Measurements from ENCODE around the gene PPP1R1C.

The PPP1R1C gene

GRCh38 chr2:181985632-181986205, at the start of gene PPP1R1C:
PPP1R1C (plus strand) TSS chr2:181985853; CDS start chr2:181986111, 258 bp downstream.
- in situ Hi-C loops (cut with MboI; ENCODE audit: low sequenced_read_pairs): no loop called here

- in situ Hi-C loops (cut with MboI; ENCODE audit: low sequenced_read_pairs): no loop called here
These were observed 48.2 kb upstream of the PPP1R1C start for GRCh38 chr2:181937473-181937872.

- in situ Hi-C loops (cut with MboI; ENCODE audit: low sequenced_read_pairs): no loop called here
These were observed 42.1 kb upstream of the PPP1R1C start for GRCh38 chr2:181943411-181944124.

- in situ Hi-C loops (cut with MboI; ENCODE audit: low sequenced_read_pairs): no loop called here
These were observed 41.3 kb upstream of the PPP1R1C start for GRCh38 chr2:181944164-181944913.

GRCh38 chr2:181944914-181945291, 40.8 kb upstream of the PPP1R1C start:
- in situ Hi-C loops (cut with MboI; ENCODE audit: low sequenced_read_pairs): no loop called here

GRCh38 chr2:181946444-181947127, 39.1 kb upstream of the PPP1R1C start:
- in situ Hi-C loops (cut with MboI; ENCODE audit: low sequenced_read_pairs): no loop called here

- in situ Hi-C loops (cut with MboI; ENCODE audit: low sequenced_read_pairs): no loop called here
These were observed 38.4 kb upstream of the PPP1R1C start for GRCh38 chr2:181947273-181947672.

- in situ Hi-C loops (cut with MboI; ENCODE audit: low sequenced_read_pairs): no loop called here
These were observed 37.4 kb upstream of the PPP1R1C start for GRCh38 chr2:181948227-181948626.

- in situ Hi-C loops (cut with MboI; ENCODE audit: low sequenced_read_pairs): no loop called here
These were observed 36.6 kb upstream of the PPP1R1C start for GRCh38 chr2:181949047-181949446.

GRCh38 chr2:181952404-181953226, 33.0 kb upstream of the PPP1R1C start:
- in situ Hi-C loops (cut with MboI; ENCODE audit: low sequenced_read_pairs): loop anchor here (25.0 kb wide), 1 partner anchor 215 kb away; no protein-coding TSS in a partner anchor

GRCh38 chr2:181953881-181954537, 31.6 kb upstream of the PPP1R1C start:
- in situ Hi-C loops (cut with MboI; ENCODE audit: low sequenced_read_pairs): loop anchor here (25.0 kb wide), 1 partner anchor 217 kb away; no protein-coding TSS in a partner anchor

- in situ Hi-C loops (cut with MboI; ENCODE audit: low sequenced_read_pairs): loop anchor here (25.0 kb wide), 1 partner anchor 217 kb away; no protein-coding TSS in a partner anchor
These were observed 31.1 kb upstream of the PPP1R1C start for GRCh38 chr2:181954538-181954883.

GRCh38 chr2:181955010-181955409, 30.6 kb upstream of the PPP1R1C start:
- in situ Hi-C loops (cut with MboI; ENCODE audit: low sequenced_read_pairs): loop anchor here (25.0 kb wide), 1 partner anchor 218 kb away; no protein-coding TSS in a partner anchor

GRCh38 chr2:181955866-181956265, 29.8 kb upstream of the PPP1R1C start:
- in situ Hi-C loops (cut with MboI; ENCODE audit: low sequenced_read_pairs): loop anchor here (25.0 kb wide), 1 partner anchor 219 kb away; no protein-coding TSS in a partner anchor

- in situ Hi-C loops (cut with MboI; ENCODE audit: low sequenced_read_pairs): loop anchor here (25.0 kb wide), 1 partner anchor 220 kb away; no protein-coding TSS in a partner anchor
These were observed 28.0 kb upstream of the PPP1R1C start for GRCh38 chr2:181957668-181958067.

GRCh38 chr2:181958726-181959125, 26.9 kb upstream of the PPP1R1C start:
- in situ Hi-C loops (cut with MboI; ENCODE audit: low sequenced_read_pairs): loop anchor here (25.0 kb wide), 1 partner anchor 221 kb away; no protein-coding TSS in a partner anchor

GRCh38 chr2:181959508-181959907, 26.1 kb upstream of the PPP1R1C start:
- in situ Hi-C loops (cut with MboI; ENCODE audit: low sequenced_read_pairs): loop anchor here (25.0 kb wide), 1 partner anchor 222 kb away; no protein-coding TSS in a partner anchor

- in situ Hi-C loops (cut with MboI; ENCODE audit: low sequenced_read_pairs): loop anchor here (25.0 kb wide), 1 partner anchor 224 kb away; no protein-coding TSS in a partner anchor
These were observed 24.5 kb upstream of the PPP1R1C start for GRCh38 chr2:181961167-181961566.

- in situ Hi-C loops (cut with MboI; ENCODE audit: low sequenced_read_pairs): loop anchor here (25.0 kb wide), 1 partner anchor 225 kb away; no protein-coding TSS in a partner anchor
These were observed 23.5 kb upstream of the PPP1R1C start for GRCh38 chr2:181962142-181962541.
